ENCODE data around the gene PAPOLG. TPM values are rescaled to one million over a fixed set of nuclear protein-coding genes. Genes with fewer than 3 reads are reported as not detected.

Gene PAPOLG
- total and polyA plus RNA-seq, 9 of the 15 experiments (the other 6 are each of a cell fraction or from before 2014, with no cell fraction given), result 3.9 to 16.3 (median 10.0) TPM

- TF ChIP-seq, protein P1, sequence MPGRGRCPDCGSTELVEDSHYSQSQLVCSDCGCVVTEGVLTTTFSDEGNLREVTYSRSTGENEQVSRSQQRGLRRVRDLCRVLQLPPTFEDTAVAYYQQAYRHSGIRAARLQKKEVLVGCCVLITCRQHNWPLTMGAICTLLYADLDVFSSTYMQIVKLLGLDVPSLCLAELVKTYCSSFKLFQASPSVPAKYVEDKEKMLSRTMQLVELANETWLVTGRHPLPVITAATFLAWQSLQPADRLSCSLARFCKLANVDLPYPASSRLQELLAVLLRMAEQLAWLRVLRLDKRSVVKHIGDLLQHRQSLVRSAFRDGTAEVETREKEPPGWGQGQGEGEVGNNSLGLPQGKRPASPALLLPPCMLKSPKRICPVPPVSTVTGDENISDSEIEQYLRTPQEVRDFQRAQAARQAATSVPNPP (IDR thresholded peaks at IDR 0.05; ENCODE audit: borderline replicate concordance, insufficient read depth, insufficient read length), result no peak
- peak; percentile 78 to 96 (median 94) for TF ChIP-seq YY1 (IDR thresholded peaks at IDR 0.05; ENCODE audit: borderline replicate concordance in 1 of 3, control insufficient read depth in 1 of 3, extremely low read depth in 1 of 3, insufficient read depth in 3 of 3, insufficient read length in 1 of 3, insufficient replicate concordance in 2 of 3, low read depth in 1 of 3, low read length in 2 of 3)
Measured at GRCh38 chr2:60756097-60757087, at the start of gene PAPOLG (continued).

- ATAC-seq (peak; percentile 73), FAIRE-seq (peak; percentile 71), DNase-seq (ENCODE audit: extremely low read depth in 1 of 4, low spot score in 3 of 4) (peak; percentile 39 to 48 (median 43))
- Histone ChIP-seq H3K4me1 (replicated peaks in 1 of 2; ENCODE audit: control insufficient read depth in 2 of 2, insufficient read depth in 2 of 2, low read length in 2 of 2) (peaks cover 0 to 2% of the 10 kb centered on the region in 2 experiments; a peak in 1 of 5 replicates), H3K9me1 (ENCODE audit: control insufficient read depth, insufficient read depth, low read length) (no peaks in the 10 kb centered on the region), H3K4me3 (no peak overlapping the region), H3K36me3 (ENCODE audit: control insufficient read depth, insufficient read depth, low read length) (no peaks in the 10 kb centered on the region), H3K27ac (ENCODE audit: extremely low read depth, low read depth, low read length) (no peak overlapping the region), H3K27me3 (ENCODE audit: control insufficient read depth in 2 of 2, insufficient read depth in 2 of 2, low read length in 2 of 2) (peaks cover 8 to 18% of the 10 kb centered on the region in 2 experiments), H3K79me2 (ENCODE audit: control insufficient read depth, insufficient read depth, low read length) (no peaks in the 10 kb centered on the region), H3K9me3 (replicated peaks; ENCODE audit: control insufficient read depth, insufficient read depth, low read depth, low read length) (no peaks in the 10 kb centered on the region), H2AFZ (ENCODE audit: low read depth, low read length) (peak overlapping the region; percentile 74), H3K9ac (ENCODE audit: insufficient read depth in 1 of 2, low read depth in 2 of 2, low read length in 2 of 2) (no peak overlapping the region), H3K4me2 (ENCODE audit: insufficient read depth, low read length) (0 out of 2 replicates have a peak overlapping the region, but pooled peaks have one; percentile 40), H4K20me1 (replicated peaks; ENCODE audit: control insufficient read depth, insufficient read depth, low read length) (no peaks in the 10 kb centered on the region)
- in situ Hi-C loops (cut with MboI) (loop anchor here (5.0 kb wide), 1 partner anchor 289 kb away; no protein-coding TSS in a partner anchor), intact Hi-C loops (cut with micrococcal nuclease) (loop anchor here (1.0 to 5.0 kb wide), 2 partner anchors 291 to 1204 kb away; no protein-coding TSS in a partner anchor)
- BruUV-seq (replicated peaks), result no TSS peak
- CTCF ChIA-PET (ENCODE audit: low intra/inter-chr PET ratio), result interaction anchor here (0.6 to 2.1 kb wide), 3 partner anchors 46 to 737 kb away, joined by 3 to 14 read pairs (median 3); no protein-coding TSS in a partner anchor
- POLR2A ChIA-PET, result no interaction called here
- 5% methylated on average over 11 of the region's 11 CpGs for WGBS (ENCODE audit: insufficient coverage, low coverage, missing lambda C conversion rate)
- TF ChIP-seq SAFB2 (IDR thresholded peaks at IDR 0.05; ENCODE audit: borderline replicate concordance, low read depth, low read length, severe bottlenecking) (no peak), ZFX (CRISPR knock-in tag; IDR thresholded peaks at IDR 0.05) (0 out of 2 replicates have a peak, but pooled peaks have one; percentile 1), SMC3 (conservative IDR thresholded peaks at IDR 0.05; ENCODE audit: insufficient read depth, low read depth, low read length) (peak; percentile 44; the same call in 1 of the 2 replicates), RAD21 (CRISPR knock-in tag; conservative IDR thresholded peaks at IDR 0.05 in 1 of 2, IDR thresholded peaks at IDR 0.05 in 1 of 2) (peak; percentile 58 to 75), ARID2 (IDR thresholded peaks at IDR 0.05) (no peak), CTCF (IDR thresholded peaks at IDR 0.05 in 2 of 3, conservative IDR thresholded peaks at IDR 0.05 in 1 of 3; ENCODE audit: insufficient read depth in 2 of 3, low read depth in 1 of 3, low read length in 3 of 3) (peak; percentile 27 to 79 (median 59); a peak in 5 of 6 replicates)
Measured at GRCh38 chr2:60707750-60708371, 48.2 kb upstream of the PAPOLG start.
